MM.1S (cell line): ENCODE data around the gene TOR1AIP2.

Experiments used
- EZH2 ChIP-seq: fragments of 300-600 bp; sonication (generic); optimal IDR thresholded peaks from 2 replicates; pipeline ENCODE3; 2017; ENCODE audit warnings: low read depth, mild to moderate bottlenecking, antibody characterized with exemption, low read length, mixed read lengths
- EZH2phosphoT487 ChIP-seq: fragments of 300-600 bp; sonication (generic); IDR thresholded peaks from 2 replicates; pipeline ENCODE4 v1.6.1; 2018; ENCODE audit warnings: antibody characterized with exemption, low read length
- TF ChIP-seq, protein P1 (sequence below): fragments of 300-600 bp; sonication (generic); IDR thresholded peaks from 2 replicates; pipeline ENCODE4 v1.5.1; 2016; ENCODE audit warnings: antibody characterized with exemption, low read length, mixed read lengths

DNA sequence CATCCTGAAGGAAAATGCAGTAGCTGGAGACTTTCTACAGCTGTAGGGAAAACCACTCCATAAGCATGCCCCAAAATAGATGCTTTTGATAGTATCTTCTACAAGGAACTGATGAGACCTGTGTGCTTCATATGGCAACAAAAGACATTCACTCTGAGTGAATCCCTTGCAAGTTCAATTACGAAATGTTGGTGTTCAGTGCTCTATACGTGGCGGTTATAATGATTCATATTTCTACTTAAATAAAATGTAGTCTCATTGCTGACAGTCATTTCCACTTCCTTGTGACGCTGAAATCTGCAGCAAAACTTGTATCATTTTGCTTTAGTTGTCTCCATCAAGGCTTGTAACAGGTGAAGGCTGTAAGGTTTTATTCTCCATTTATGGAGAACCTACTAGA lies 20.6 kb downstream of the TOR1AIP2 start:
- TF ChIP-seq, protein P1, sequence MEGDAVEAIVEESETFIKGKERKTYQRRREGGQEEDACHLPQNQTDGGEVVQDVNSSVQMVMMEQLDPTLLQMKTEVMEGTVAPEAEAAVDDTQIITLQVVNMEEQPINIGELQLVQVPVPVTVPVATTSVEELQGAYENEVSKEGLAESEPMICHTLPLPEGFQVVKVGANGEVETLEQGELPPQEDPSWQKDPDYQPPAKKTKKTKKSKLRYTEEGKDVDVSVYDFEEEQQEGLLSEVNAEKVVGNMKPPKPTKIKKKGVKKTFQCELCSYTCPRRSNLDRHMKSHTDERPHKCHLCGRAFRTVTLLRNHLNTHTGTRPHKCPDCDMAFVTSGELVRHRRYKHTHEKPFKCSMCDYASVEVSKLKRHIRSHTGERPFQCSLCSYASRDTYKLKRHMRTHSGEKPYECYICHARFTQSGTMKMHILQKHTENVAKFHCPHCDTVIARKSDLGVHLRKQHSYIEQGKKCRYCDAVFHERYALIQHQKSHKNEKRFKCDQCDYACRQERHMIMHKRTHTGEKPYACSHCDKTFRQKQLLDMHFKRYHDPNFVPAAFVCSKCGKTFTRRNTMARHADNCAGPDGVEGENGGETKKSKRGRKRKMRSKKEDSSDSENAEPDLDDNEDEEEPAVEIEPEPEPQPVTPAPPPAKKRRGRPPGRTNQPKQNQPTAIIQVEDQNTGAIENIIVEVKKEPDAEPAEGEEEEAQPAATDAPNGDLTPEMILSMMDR: no peak
- no peak for TF ChIP-seq EZH2
- no peak for TF ChIP-seq EZH2phosphoT487
